GM15510 (cell line): Measurements from ENCODE around the gene MYO3A.

Experiments
- POLR2A ChIP-seq: IDR thresholded peaks from 3 replicates; pipeline ENCODE4 v1.6.1; 2011; ENCODE audit warnings: borderline replicate concordance; ENCODE audit not compliant: insufficient read length; ENCODE audit errors: extremely low read depth

MYO3A gene

GRCh38 chr10:26138613-26139012 lies 204.6 kb downstream of the MYO3A start:
- no peak for TF ChIP-seq POLR2A

GRCh38 chr10:26156019-26156418 lies 222.0 kb downstream of the MYO3A start:
- TF ChIP-seq POLR2A = no peak

GRCh38 chr10:26157734-26158133 lies 223.7 kb downstream of the MYO3A start:
- TF ChIP-seq POLR2A = no peak

- no peak for TF ChIP-seq POLR2A
Measured at GRCh38 chr10:26169466-26169865, 235.4 kb downstream of the MYO3A start.

- TF ChIP-seq POLR2A = no peak
Measured at GRCh38 chr10:26172131-26172530, 238.1 kb downstream of the MYO3A start.

GRCh38 chr10:26173837-26174236 lies 239.8 kb downstream of the MYO3A start:
- TF ChIP-seq POLR2A = no peak

GRCh38 chr10:26177341-26177740 lies 243.3 kb downstream of the MYO3A start:
- no peak for TF ChIP-seq POLR2A

GRCh38 chr10:26194275-26194674 lies 260.2 kb downstream of the MYO3A start:
- TF ChIP-seq POLR2A = no peak

GRCh38 chr10:26197248-26197647 lies 263.2 kb downstream of the MYO3A start:
- no peak for TF ChIP-seq POLR2A

- TF ChIP-seq POLR2A = no peak
Measured at GRCh38 chr10:26198119-26198518, 264.1 kb downstream of the MYO3A start.

- TF ChIP-seq POLR2A = no peak
Measured at GRCh38 chr10:26199841-26200240, 265.8 kb downstream of the MYO3A start.

GRCh38 chr10:26205223-26205622 lies 271.2 kb downstream of the MYO3A start:
- TF ChIP-seq POLR2A = no peak

GRCh38 chr10:26211781-26212444 lies 277.9 kb downstream of the MYO3A start:
- TF ChIP-seq POLR2A = no peak

GRCh38 chr10:26212511-26212910 lies 278.5 kb downstream of the MYO3A start:
- no peak for TF ChIP-seq POLR2A

- TF ChIP-seq POLR2A = no peak
Measured at GRCh38 chr10:26213157-26213800, 279.2 kb downstream of the MYO3A start.

GRCh38 chr10:26214004-26214403 lies 280.0 kb downstream of the MYO3A start:
- TF ChIP-seq POLR2A = no peak
